ENCODE results near the gene CANX.

CANX gene

DNA sequence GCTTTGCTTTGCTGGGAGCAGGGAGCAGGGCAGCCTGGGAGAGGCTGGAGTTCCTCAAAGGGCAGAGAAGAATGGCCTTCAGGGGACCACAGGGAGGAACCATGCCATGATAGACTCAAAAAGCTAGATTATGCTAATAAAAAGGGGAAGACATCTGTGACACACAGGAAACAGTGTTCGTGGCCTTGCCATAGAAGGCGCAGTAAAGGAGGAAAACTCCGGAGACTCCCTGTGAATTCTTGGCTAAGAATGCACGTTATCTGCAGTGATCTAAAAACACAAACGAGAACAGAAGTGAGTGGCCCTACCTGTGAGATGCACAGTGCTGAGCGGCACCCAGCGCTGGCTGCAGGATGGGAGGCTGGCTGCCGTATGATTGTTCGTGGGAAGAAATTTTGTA is 79.1 kb downstream of the CANX start:
- DNase-seq (ENCODE audit: low read depth in 2 of 2): no peak

DNA sequence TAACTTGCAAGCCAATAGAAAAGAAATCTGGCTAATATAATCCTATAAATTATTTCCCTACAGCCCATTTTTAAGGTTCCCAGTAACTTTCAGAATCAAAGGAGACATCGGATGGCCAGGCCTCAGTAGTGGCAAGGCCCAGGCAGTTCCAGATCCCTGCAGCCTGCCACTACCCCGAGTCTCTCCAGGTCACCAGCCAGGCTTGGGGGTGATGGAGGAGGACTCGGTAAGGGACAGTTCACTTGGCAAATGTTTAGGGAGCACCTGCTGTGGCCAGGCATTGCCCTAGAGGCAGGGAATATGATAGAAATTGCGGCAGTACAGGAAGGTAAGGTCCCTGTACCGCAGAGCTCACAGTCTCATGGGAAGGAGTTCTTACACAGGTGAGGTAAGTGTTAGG is 79.8 kb downstream of the CANX start:
- no peak for DNase-seq (ENCODE audit: low read depth in 2 of 2)

DNA sequence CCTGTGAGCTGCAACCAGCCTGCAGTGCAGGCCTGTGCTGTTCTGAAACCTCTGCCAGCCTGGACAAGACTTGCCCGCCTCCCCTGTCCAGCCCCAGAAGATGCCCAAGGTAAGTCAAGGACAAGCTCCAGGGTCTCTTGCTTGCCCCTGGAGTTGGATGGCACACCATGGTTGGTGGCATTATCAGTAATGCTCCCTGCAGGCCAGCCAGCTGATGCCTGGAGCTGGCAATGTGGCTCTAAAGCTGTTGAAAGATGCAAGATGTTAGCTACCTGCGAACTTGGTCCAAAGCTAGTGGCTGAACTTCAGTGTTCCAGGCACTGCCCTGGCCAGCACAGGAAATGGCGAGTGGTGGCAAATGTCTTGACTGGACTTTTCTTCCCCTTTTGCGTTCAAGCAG is 81.1 kb downstream of the CANX start:
- DNase-seq (ENCODE audit: low read depth in 2 of 2): no peak

- DNase-seq (ENCODE audit: low read depth in 2 of 2): no peak
Observed at GRCh38 chr5:179780362-179780761, 81.6 kb downstream of the CANX start.

All from stimulated activated CD8-positive, alpha-beta memory T cell treated with anti-CD3 and anti-CD28 coated beads, Interleukin-2, amount 100 ng/mL, for 48 hours (primary cell).